H1 (cell line): Measurements from ENCODE around the gene PTPN9. TPM values are rescaled to one million over a fixed set of nuclear protein-coding genes. Genes with fewer than 3 reads are reported as not detected.

Experiments
- ASH2L ChIP-seq: fragments of 200-600, 300-600 bp; sonication (generic); IDR thresholded peaks from one replicate; pipeline ENCODE4 v1.7.1; 2017; ENCODE audit warnings: low read length
- CHD2 ChIP-seq: IDR thresholded peaks from 2 replicates; pipeline ENCODE4 v1.6.1; 2012; ENCODE audit warnings: low read length, improper control_type of control experiment
- CHD7 ChIP-seq: fragments of 300-600 bp; sonication (generic); IDR thresholded peaks from 2 replicates; pipeline ENCODE4 v1.7.1; 2012; ENCODE audit warnings: low read length, moderate library complexity, mild to moderate bottlenecking, inconsistent platforms; ENCODE audit not compliant: insufficient replicate concordance
- JUN ChIP-seq: IDR thresholded peaks from 2 replicates; pipeline ENCODE4 v1.6.1; 2011; ENCODE audit warnings: low read depth, mild to moderate bottlenecking, improper control_type of control experiment, low read length
- JUND ChIP-seq: IDR thresholded peaks from 2 replicates; pipeline ENCODE4 v1.6.1; 2011; ENCODE audit warnings: mild to moderate bottlenecking, improper control_type of control experiment, low read length
- KDM4A ChIP-seq: IDR thresholded peaks from one replicate; pipeline ENCODE4 v1.7.1; 2012; ENCODE audit warnings: low read depth, mild to moderate bottlenecking, moderate library complexity, low read length, inconsistent platforms; ENCODE audit not compliant: severe bottlenecking
- NANOG ChIP-seq: IDR thresholded peaks from 2 replicates; pipeline ENCODE4 v1.6.1; 2011; ENCODE audit warnings: low read length, low read depth, mild to moderate bottlenecking, inconsistent platforms; ENCODE audit not compliant: insufficient read depth, poor library complexity, severe bottlenecking
- RBBP5 ChIP-seq: IDR thresholded peaks from 2 replicates; pipeline ENCODE4 v1.7.1; 2012; ENCODE audit warnings: low read depth, mild to moderate bottlenecking, inconsistent platforms, low read length, moderate library complexity, borderline replicate concordance
- SIRT6 ChIP-seq: IDR thresholded peaks from one replicate; pipeline ENCODE4 v1.7.1; 2012; ENCODE audit warnings: low read length, inconsistent platforms
- SP1 ChIP-seq: IDR thresholded peaks from 2 replicates; pipeline ENCODE4 v1.6.1; 2011; ENCODE audit warnings: low read depth, low read length
- SP4 ChIP-seq: IDR thresholded peaks from 2 replicates; pipeline ENCODE4 v1.6.1; 2012; ENCODE audit warnings: low read length, inconsistent platforms
- TEAD4 ChIP-seq: IDR thresholded peaks from 2 replicates; pipeline ENCODE4 v1.6.1; 2012; ENCODE audit warnings: low read depth, low read length, inconsistent platforms, mixed read lengths
- polyA plus RNA-seq, 7 experiments: library from polyadenylated mRNA; depleted of rRNA in 3 of 7; stranded (reverse) in 5 of 7; unstranded in 2 of 7; fragments of >200 nt in 5 of 7; fragments of 200-250 nt in 2 of 7; gene quantifications; 1 replicate in 5 of 7; 2 replicates in 1 of 7; 4 replicates in 1 of 7; pipeline versions ENCODE4 v1.2.1 to v1.2.3, GENCODE V29; 2011 to 2013; ENCODE audit warnings: missing spikeins in 2 of 7, mixed read lengths in 2 of 7
- total RNA-seq: library from RNA; stranded (reverse); fragmentation: NEBNext Ultra II Directional; extraction: Animal tissue kit (Norgen Biotek cat#: 25700); gene quantifications from 2 replicates; pipeline ENCODE4 v1.2.1, GENCODE V29; 2021

Gene PTPN9
- total and polyA plus RNA-seq, 2 of the 8 experiments (the other 6 are each of a cell fraction or from before 2014, with no cell fraction given) = 46.6 to 57.4 TPM

- TF ChIP-seq CHD7 (no peak), JUND (no peak), KDM4A (no peak), JUN (no peak), SP4 (no peak), CHD2 (no peak), TEAD4 (no peak), NANOG (no peak), SP1 (no peak), ASH2L (peak; percentile 52), SIRT6 (no peak), RBBP5 (no peak; the same call in 1 of the 2 replicates)
Measured at GRCh38 chr15:75452364-75452864, 126.7 kb downstream of the PTPN9 start (continued).
